Parietal lobe (tissue), 1 donor: ENCODE measurements around the gene USP6NL. TPM values are rescaled to one million over a fixed set of nuclear protein-coding genes. Genes with fewer than 3 reads are reported as not detected.

Source experiments
- total RNA-seq: library from RNA; depleted of rRNA; stranded (reverse); fragments of >200 nt; gene quantifications from one replicate; pipeline ENCODE4 v1.2.3, GENCODE V29; 2014

Gene USP6NL
- total RNA-seq, result 42.3 TPM

GRCh38 chr10:11611248-11612020 lies at the start of gene USP6NL:
Gene USP6NL, minus strand, starts transcription at chr10:11611650. Its CDS starts 14,016 bp downstream, at chr10:11597634.

Other genes starting within 250 kb of the USP6NL start
- gene ECHDC3, start 130.7 kb upstream of the USP6NL start, total RNA-seq, result 3.1 TPM
- gene PROSER2, start 211.7 kb upstream of the USP6NL start, total RNA-seq, result 0.31 TPM